DND-41 (cell line): ENCODE data around the gene DOCK4.

Experiments
- ATAC-seq: fragments of 200-7000 bp; cut with Tn5 transposase; 3 replicates; pipeline ENCODE4 v1.9.1; 2021; ENCODE audit warnings: low read depth; ENCODE audit not compliant: insufficient read depth
- DNase-seq: peaks from one replicate; pipeline ENCODE4 v3.0.0-alpha.2; 2020
- H2AFZ ChIP-seq: 2 replicates; pipeline ENCODE4 v1.6.0; 2012; ENCODE audit warnings: low read depth, low read length
- H3K27ac ChIP-seq: 2 replicates; pipeline ENCODE4 v1.5.1; 2012; ENCODE audit warnings: low read length, inconsistent platforms
- H3K27me3 ChIP-seq: fragments of 200-600 bp; sonication (generic); 2 replicates; pipeline ENCODE4 v1.6.0; 2012; ENCODE audit warnings: low read length, mild to moderate bottlenecking, inconsistent platforms; ENCODE audit not compliant: insufficient read depth, poor library complexity
- H3K36me3 ChIP-seq: 2 replicates; pipeline ENCODE4 v1.5.1; 2012; ENCODE audit warnings: low read length, inconsistent platforms; ENCODE audit not compliant: insufficient read depth
- H3K4me1 ChIP-seq: 2 replicates; pipeline ENCODE4 v1.5.1; 2012; ENCODE audit warnings: mild to moderate bottlenecking, low read length; ENCODE audit not compliant: insufficient read depth
- H3K4me2 ChIP-seq: 2 replicates; pipeline ENCODE4 v1.6.0; 2012; ENCODE audit warnings: mild to moderate bottlenecking, moderate library complexity, low read length, inconsistent platforms; ENCODE audit not compliant: insufficient read depth
- H3K4me3 ChIP-seq, 2 experiments: fragments of 200-600 bp in 1 of 2; shearing (Covaris generic) in 1 of 2; 2 replicates each; pipeline ENCODE4 v1.5.1; 2012 to 2016; ENCODE audit warnings: inconsistent platforms in 2 of 2, low read length in 2 of 2, mild to moderate bottlenecking in 2 of 2, low read depth in 1 of 2, moderate library complexity in 1 of 2
- H3K79me2 ChIP-seq: 2 replicates; pipeline ENCODE4 v1.6.0; 2012; ENCODE audit warnings: low read length, inconsistent platforms; ENCODE audit not compliant: insufficient read depth
- H3K9ac ChIP-seq: 2 replicates; pipeline ENCODE4 v1.6.0; 2012; ENCODE audit warnings: low read depth, mild to moderate bottlenecking, inconsistent platforms, low read length, moderate library complexity
- H3K9me3 ChIP-seq: 2 replicates; pipeline ENCODE4 v1.5.1; 2012; ENCODE audit warnings: low read length, moderate library complexity, mild to moderate bottlenecking, inconsistent platforms; ENCODE audit not compliant: insufficient read depth, severe bottlenecking
- H4K20me1 ChIP-seq: 2 replicates; pipeline ENCODE4 v1.6.0; 2012; ENCODE audit warnings: low read length; ENCODE audit not compliant: insufficient read depth
- EZH2 ChIP-seq: IDR thresholded peaks from 3 replicates; pipeline ENCODE4 v1.6.1; 2012; ENCODE audit warnings: borderline replicate concordance, low read depth, mild to moderate bottlenecking, moderate library complexity, low read length, inconsistent platforms; ENCODE audit not compliant: severe bottlenecking
- TF ChIP-seq, protein P1 (sequence below): IDR thresholded peaks from 2 replicates; pipeline ENCODE4 v1.5.1; 2012; ENCODE audit warnings: borderline replicate concordance, low read length, moderate library complexity, mild to moderate bottlenecking; ENCODE audit not compliant: poor library complexity, severe bottlenecking; ENCODE audit errors: extremely low read depth

Gene DOCK4

DNA sequence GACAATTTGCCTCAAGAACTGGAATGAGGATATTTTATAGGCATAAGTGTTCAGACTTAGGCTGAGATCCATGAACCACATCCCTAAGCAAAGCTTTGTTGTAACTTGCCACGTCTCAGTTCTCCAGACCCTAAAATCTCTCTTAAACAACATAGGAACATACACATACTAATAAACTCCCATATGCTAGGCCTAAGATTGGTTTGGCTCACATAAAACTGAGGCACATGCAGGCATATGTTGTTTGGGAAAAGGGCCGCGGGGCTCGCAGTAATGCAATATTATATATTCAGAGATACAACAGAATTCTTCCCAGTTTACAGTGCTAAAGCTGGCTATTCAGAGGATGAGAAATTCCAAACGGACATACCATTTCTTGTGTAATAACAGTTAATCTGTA, 61.0 kb downstream of the DOCK4 start:
- no peaks in the 10 kb centered on the region for H3K9me3 ChIP-seq
- H3K27ac ChIP-seq: no peak overlapping the region
- H3K4me2 ChIP-seq: no peak overlapping the region
- no peaks in the 10 kb centered on the region for H4K20me1 ChIP-seq
- no peak overlapping the region for H3K4me3 ChIP-seq
- H3K79me2 ChIP-seq: no peaks in the 10 kb centered on the region
- H3K27me3 ChIP-seq: no peaks in the 10 kb centered on the region
- no peaks in the 10 kb centered on the region for H3K36me3 ChIP-seq
- DNase-seq: no peak
- TF ChIP-seq, protein P1, sequence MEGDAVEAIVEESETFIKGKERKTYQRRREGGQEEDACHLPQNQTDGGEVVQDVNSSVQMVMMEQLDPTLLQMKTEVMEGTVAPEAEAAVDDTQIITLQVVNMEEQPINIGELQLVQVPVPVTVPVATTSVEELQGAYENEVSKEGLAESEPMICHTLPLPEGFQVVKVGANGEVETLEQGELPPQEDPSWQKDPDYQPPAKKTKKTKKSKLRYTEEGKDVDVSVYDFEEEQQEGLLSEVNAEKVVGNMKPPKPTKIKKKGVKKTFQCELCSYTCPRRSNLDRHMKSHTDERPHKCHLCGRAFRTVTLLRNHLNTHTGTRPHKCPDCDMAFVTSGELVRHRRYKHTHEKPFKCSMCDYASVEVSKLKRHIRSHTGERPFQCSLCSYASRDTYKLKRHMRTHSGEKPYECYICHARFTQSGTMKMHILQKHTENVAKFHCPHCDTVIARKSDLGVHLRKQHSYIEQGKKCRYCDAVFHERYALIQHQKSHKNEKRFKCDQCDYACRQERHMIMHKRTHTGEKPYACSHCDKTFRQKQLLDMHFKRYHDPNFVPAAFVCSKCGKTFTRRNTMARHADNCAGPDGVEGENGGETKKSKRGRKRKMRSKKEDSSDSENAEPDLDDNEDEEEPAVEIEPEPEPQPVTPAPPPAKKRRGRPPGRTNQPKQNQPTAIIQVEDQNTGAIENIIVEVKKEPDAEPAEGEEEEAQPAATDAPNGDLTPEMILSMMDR: no peak
- no peak for TF ChIP-seq EZH2
- H2AFZ ChIP-seq: no peak overlapping the region
- H3K9ac ChIP-seq: no peak overlapping the region
- H3K4me1 ChIP-seq: no peaks in the 10 kb centered on the region
- no peak for ATAC-seq

DNA sequence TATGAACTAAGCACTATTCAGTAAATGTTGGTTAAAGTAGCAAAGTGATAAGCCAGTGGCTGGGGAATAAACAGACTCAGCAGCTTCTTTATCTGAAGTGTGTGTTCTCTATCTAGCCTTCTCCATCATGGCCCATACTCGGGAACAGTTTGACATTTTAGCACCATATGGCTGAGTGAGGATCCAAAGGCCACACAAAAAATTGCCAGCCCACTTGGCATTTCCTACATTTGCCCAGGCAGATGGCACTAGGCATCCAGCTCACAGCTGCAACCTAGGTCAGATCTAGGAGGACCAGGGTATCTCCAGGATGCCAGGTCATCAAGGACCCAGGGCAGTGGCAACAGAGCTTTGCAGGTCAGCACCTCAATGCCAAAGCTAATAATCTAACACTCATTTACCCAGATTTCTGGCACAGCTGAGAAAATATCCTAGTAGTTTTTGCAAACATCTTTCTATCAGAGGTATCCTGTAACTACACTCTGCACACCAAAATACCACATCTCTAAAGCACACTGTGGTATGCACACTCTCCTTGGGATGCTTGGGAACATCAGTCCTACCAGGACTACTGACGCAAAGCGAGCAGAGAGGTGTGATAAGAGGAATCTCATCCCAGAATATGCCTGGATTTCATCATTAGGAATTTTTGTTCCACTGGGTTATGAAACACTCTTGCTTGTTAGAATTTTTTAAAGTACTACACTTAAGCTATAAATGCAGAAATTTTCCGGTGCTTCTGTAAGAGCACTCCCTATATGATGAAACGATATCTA, 61.7 kb downstream of the DOCK4 start:
- H3K79me2 ChIP-seq: no peaks in the 10 kb centered on the region
- no peak overlapping the region for H3K4me2 ChIP-seq

DNA sequence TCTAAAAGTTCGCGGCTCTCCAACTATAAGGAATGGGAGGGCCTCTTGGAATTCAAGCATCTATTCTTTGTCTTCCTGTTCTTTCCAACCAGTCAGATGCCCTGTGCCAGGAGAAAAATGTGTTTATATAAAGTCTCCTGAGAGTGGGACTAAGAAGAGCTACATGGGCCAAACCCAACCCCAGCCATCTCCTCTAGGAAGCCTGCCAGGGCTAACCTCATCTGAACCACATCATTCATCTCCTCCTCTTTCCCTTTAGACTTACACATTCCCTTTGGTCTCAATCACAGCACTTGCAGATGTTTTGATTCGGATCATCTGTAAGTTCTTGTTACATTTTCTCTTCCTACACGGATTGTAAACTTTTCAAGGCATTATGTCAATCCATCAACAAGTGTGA, 62.6 kb downstream of the DOCK4 start:
- Histone ChIP-seq H3K79me2 (no peaks in the 10 kb centered on the region), H3K4me3 (no peak overlapping the region), H3K27ac (no peak overlapping the region), H4K20me1 (no peaks in the 10 kb centered on the region), H3K27me3 (no peaks in the 10 kb centered on the region), H3K36me3 (no peaks in the 10 kb centered on the region), H3K4me1 (peaks cover 3% of the 10 kb centered on the region; the same call in 1 of the 2 replicates), H3K9me3 (peaks cover 3% of the 10 kb centered on the region), H3K9ac (no peak overlapping the region), H2AFZ (no peak overlapping the region), H3K4me2 (no peak overlapping the region)
- DNase-seq (no peak), ATAC-seq (no peak)
- TF ChIP-seq EZH2: no peak
- TF ChIP-seq, protein P1: no peak

More for the DNA sequence above, 61.7 kb downstream of the DOCK4 start:
- Histone ChIP-seq H3K27me3 (no peaks in the 10 kb centered on the region), H4K20me1 (no peaks in the 10 kb centered on the region), H2AFZ (no peak overlapping the region), H3K27ac (no peak overlapping the region), H3K4me3 (no peak overlapping the region), H3K36me3 (no peaks in the 10 kb centered on the region), H3K4me1 (no peaks in the 10 kb centered on the region), H3K9ac (no peak overlapping the region), H3K9me3 (no peaks in the 10 kb centered on the region)
- no peak for TF ChIP-seq EZH2
- TF ChIP-seq, protein P1: no peak
- DNase-seq (no peak), ATAC-seq (no peak)
